DMS153 treated with DMSO at 0.1 percent for 48 hours (cell line): ENCODE measurements around the gene KISS1R.

Experiments
- DNase-seq: peaks from one replicate; lab custom pipeline; 2025; ENCODE audit not compliant: unreplicated experiment; lab: John Stamatoyannopoulos, UW

Gene KISS1R

DNA sequence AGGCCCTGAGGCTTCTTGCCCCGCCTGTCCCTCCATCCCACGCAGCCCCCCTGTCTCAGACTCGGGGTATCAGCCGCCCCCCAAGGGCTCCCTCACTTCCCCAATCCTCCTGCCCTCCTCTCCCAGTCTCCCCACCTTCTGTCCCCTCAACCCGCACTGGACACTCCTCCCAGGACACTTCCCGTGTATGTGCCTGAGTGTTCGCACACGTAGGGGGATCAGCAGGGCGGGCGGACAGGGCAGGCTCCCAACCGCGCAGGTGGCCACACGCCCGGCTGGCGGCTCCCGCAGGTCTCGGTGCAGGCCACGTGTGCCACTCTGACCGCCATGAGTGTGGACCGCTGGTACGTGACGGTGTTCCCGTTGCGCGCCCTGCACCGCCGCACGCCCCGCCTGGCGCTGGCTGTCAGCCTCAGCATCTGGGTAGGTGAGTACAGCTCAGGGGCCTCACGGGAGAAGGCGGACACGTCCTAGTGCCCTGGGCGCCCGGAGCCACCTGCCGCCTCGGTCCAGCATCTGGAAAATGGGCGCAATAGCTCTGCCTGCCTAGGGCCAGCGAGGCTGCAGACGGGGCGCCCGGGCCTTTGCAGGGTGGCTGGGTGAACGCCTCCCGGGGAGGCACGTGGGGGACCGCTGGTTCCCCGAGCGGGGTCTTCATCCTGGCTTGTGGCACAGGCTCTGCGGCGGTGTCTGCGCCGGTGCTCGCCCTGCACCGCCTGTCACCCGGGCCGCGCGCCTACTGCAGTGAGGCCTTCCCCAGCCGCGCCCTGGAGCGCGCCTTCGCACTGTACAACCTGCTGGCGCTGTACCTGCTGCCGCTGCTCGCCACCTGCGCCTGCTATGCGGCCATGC is 2.3 kb downstream of the KISS1R start:
- no peak for DNase-seq

- DNase-seq, result no peak
These were observed 3.1 kb downstream of the KISS1R start for GRCh38 chr19:920051-920864.

GRCh38 chr19:924553-925086 is 7.5 kb downstream of the KISS1R start:
- DNase-seq, result no peak

GRCh38 chr19:925087-925525 is 8.0 kb downstream of the KISS1R start:
- no peak for DNase-seq

GRCh38 chr19:925526-926322 is 8.6 kb downstream of the KISS1R start, which contains the start of gene ARID3A:
Gene ARID3A, plus strand, starts transcription at chr19:926035. Its CDS starts 3,494 bp downstream, at chr19:929529.
- DNase-seq, result peak; percentile 27

GRCh38 chr19:926323-926588 is 9.1 kb downstream of the KISS1R start:
- no peak for DNase-seq

DNA sequence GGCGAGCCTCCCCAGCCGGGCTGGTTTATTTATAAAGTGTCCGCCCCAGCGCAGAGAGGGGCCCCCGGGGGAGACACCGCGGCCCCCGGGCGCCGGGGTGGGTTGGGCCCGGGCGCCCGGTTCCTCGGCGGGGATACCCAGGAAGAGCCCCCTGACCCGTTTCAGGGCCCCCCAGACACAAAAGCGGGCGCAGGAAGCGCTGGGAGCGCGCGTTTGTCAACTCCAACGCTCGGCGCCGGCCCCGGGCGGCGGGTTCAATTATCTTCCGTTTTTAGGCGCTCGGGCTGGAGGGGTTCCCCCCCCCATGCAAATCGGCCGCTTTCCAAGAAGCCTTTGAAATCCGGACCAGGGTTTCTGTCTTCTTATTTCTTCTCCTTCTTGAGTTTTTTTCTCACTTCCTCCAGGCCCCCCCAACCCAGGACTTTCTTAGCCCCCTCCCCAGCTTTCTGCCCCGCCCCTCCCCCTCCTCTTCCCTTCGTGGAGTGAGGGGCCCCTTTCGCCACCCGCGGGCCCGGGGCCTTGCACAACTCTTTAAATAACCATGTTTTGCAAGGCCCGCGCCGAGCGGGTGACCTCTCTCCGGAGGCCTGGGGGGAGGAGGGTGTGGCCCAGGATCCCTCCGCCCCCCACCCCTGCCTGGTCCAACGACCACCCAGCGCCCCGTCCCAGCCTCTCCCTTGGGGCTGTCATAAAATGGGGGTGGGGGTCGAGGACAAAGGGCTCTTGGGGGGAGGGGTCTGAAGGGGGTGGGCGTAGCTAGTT is 9.6 kb downstream of the KISS1R start:
- no peak for DNase-seq

DNA sequence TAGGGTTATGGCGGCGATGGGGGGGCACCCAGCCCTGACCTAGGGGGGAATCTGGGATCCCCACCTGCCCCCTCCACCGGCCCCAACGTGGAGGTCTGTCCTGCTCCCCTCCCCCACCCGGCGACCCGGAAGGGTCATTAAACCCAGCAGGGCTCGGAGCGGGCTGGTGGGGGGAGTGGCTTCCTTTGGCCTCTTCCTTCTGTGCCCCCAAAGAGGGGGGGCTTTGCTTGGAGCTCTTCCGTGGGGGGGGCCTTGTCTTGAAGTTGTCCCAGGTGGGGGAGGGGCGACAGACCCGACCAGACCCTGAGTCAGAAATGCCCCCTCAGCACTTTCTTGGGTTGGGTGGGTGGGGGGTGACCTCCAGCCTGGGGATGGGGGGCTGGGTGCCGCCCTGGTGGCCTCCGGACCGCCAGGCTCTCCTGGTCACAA is 10.2 kb downstream of the KISS1R start:
- DNase-seq, result no peak

DNA sequence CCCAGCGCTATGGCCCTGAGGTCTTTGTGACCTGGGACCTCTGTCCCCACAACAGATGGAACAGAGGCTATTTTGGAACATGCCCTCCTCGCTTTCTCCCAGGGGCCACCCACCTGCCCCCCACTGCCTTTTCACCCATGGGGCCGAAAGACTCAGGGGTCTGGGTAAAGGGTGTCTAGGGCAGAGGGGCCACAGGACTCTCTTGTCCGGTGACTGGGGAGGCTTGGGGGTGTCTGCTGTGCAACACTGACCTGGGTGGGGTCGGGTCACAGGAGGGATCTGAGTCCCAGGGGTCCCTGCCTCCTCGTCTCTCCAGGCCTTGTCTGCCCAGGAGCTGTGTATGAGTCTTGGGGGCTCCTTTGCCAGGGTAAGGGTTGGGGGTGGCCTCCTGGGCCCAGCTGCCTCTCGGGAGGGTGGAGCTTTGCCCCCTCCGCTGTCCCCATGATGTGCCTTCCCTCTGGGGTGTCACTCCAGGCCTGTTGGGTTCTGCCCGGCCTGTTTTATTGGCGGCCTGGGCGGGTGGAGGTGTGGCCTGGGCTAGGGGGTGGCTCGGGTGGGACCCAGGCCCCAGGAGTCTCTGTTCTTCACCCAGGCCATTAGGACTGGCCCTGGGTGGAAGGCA is 10.8 kb downstream of the KISS1R start:
- no peak for DNase-seq

GRCh38 chr19:928471-929202 is 11.5 kb downstream of the KISS1R start:
- no peak for DNase-seq

DNA sequence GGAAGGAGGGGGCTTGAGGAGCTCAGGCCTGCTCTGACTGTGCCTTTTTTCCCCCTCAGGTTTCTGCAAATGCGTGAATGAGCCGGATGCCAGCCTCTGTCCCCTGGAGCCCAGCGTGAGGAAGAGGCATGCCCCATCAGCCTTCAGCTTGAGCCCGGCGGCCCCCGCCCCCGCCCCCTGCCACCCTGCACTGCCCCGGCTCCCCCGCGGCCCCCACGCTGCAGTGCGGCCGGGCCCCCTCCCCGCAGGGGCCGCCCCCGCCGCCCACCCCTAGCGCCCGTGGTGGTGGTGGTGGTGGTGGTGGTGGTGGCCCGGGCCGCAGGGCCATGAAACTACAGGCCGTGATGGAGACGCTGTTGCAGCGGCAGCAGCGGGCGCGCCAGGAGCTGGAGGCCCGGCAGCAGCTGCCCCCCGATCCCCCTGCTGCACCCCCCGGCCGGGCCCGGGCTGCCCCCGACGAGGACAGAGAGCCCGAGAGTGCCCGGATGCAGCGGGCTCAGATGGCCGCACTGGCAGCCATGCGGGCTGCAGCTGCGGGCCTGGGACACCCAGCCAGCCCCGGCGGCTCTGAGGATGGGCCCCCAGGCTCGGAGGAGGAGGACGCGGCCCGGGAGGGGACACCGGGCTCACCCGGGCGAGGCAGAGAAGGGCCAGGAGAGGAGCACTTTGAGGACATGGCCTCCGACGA is 12.2 kb downstream of the KISS1R start:
- DNase-seq, result no peak

- DNase-seq, result no peak
These were observed 12.7 kb downstream of the KISS1R start for GRCh38 chr19:929891-930258.

DNA sequence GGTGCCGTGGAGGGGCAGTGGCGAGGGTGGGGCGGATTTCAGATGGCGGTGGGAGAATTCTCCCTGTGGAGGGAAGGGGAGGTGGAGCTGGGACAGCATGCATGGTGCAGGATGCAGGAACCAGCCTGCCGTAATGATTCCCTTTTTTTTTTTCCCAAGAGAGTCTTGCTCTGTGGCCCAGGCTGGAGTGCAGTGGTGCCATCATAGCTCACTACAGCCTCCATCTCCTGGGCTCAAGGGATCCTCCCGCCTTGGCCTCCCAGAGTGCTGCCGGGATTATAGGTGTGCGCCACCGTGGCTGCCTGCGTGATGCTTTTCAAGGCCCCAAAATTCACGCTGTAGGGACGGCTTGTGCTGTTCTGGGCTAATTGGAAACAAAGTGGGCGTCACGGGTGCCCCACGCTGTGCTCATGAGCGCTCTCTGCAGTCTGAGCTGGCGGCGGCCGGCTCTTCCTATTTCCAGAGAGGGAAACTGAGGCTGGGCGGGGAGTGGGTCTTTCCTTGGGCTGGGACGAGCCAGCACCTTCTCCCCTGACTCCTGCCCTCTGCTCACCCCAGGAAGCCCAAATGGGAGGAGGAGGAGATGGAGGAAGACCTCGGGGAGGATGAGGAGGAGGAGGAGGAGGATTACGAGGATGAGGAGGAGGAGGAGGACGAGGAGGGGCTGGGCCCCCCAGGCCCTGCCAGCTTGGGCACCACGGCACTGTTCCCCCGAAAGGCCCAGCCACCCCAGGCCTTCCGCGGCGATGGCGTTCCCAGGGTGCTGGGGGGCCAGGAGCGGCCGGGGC is 14.9 kb downstream of the KISS1R start:
- DNase-seq, result no peak

GRCh38 chr19:932648-933552 is 15.8 kb downstream of the KISS1R start:
- no peak for DNase-seq

- no peak for DNase-seq
These were observed 16.4 kb downstream of the KISS1R start for GRCh38 chr19:933553-933882.

- DNase-seq, result no peak
These were observed 17.2 kb downstream of the KISS1R start for GRCh38 chr19:934197-934840.
